WTC11 (cell line): ENCODE data around the gene COL4A2.

ENCODE experiments used
- CBFB ChIP-seq: sonication (generic); formaldehyde crosslinking; IDR thresholded peaks from 2 replicates; pipeline ENCODE4 v1.8.1; 2022; ENCODE audit warnings: mild to moderate bottlenecking, low read depth, missing genetic modification reagents
- JUN ChIP-seq: sonication (generic); formaldehyde crosslinking; IDR thresholded peaks from 2 replicates; pipeline ENCODE4 v1.8.0; 2023; ENCODE audit warnings: mild to moderate bottlenecking, missing genetic modification reagents
- USF2 ChIP-seq: sonication (generic); formaldehyde crosslinking; IDR thresholded peaks from 2 replicates; pipeline ENCODE4 v1.8.1; 2023; ENCODE audit warnings: mild to moderate bottlenecking, missing genetic modification reagents, moderate library complexity
- TF ChIP-seq, protein P1 (sequence below): sonication (generic); formaldehyde crosslinking; IDR thresholded peaks from 2 replicates; pipeline ENCODE4 v1.8.1; 2023; ENCODE audit warnings: mild to moderate bottlenecking, missing genetic modification reagents, moderate library complexity
- TF ChIP-seq, protein P2 (sequence below): fragments of 200-600 bp; IDR thresholded peaks from 2 replicates; pipeline ENCODE4 v1.8.0; 2022; ENCODE audit warnings: antibody characterized with exemption
- TF ChIP-seq, protein P3 (sequence below): fragments of 250-450 bp; sonication (Bioruptor Pico); IDR thresholded peaks from 2 replicates; pipeline ENCODE4 v1.9.0; 2021; ENCODE audit warnings: mild to moderate bottlenecking

DNA sequence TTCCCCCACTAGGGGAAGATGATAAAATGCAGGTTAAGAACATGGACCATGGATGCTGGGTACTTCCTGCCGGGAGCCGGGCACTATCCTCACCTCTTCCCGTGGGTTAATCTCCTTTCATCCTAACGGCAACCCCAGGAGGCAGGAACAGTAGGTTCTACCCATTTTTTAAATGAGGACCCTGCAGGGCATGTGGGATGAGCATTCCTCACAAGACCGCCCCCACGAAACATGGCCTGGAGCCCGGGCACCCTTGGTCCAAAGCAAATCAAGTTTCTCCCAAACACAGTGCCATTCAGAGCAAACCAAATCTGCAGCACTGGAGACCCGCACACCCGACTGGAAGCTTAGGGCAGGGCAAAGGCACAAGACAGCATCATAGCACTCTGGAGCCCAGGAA, 35.4 kb downstream of the COL4A2 start:
- TF ChIP-seq, protein P1, sequence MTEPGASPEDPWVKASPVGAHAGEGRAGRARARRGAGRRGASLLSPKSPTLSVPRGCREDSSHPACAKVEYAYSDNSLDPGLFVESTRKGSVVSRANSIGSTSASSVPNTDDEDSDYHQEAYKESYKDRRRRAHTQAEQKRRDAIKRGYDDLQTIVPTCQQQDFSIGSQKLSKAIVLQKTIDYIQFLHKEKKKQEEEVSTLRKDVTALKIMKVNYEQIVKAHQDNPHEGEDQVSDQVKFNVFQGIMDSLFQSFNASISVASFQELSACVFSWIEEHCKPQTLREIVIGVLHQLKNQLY = no peak
- TF ChIP-seq CBFB = no peak
- TF ChIP-seq, protein P2, sequence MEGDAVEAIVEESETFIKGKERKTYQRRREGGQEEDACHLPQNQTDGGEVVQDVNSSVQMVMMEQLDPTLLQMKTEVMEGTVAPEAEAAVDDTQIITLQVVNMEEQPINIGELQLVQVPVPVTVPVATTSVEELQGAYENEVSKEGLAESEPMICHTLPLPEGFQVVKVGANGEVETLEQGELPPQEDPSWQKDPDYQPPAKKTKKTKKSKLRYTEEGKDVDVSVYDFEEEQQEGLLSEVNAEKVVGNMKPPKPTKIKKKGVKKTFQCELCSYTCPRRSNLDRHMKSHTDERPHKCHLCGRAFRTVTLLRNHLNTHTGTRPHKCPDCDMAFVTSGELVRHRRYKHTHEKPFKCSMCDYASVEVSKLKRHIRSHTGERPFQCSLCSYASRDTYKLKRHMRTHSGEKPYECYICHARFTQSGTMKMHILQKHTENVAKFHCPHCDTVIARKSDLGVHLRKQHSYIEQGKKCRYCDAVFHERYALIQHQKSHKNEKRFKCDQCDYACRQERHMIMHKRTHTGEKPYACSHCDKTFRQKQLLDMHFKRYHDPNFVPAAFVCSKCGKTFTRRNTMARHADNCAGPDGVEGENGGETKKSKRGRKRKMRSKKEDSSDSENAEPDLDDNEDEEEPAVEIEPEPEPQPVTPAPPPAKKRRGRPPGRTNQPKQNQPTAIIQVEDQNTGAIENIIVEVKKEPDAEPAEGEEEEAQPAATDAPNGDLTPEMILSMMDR = no peak
- TF ChIP-seq, protein P3, sequence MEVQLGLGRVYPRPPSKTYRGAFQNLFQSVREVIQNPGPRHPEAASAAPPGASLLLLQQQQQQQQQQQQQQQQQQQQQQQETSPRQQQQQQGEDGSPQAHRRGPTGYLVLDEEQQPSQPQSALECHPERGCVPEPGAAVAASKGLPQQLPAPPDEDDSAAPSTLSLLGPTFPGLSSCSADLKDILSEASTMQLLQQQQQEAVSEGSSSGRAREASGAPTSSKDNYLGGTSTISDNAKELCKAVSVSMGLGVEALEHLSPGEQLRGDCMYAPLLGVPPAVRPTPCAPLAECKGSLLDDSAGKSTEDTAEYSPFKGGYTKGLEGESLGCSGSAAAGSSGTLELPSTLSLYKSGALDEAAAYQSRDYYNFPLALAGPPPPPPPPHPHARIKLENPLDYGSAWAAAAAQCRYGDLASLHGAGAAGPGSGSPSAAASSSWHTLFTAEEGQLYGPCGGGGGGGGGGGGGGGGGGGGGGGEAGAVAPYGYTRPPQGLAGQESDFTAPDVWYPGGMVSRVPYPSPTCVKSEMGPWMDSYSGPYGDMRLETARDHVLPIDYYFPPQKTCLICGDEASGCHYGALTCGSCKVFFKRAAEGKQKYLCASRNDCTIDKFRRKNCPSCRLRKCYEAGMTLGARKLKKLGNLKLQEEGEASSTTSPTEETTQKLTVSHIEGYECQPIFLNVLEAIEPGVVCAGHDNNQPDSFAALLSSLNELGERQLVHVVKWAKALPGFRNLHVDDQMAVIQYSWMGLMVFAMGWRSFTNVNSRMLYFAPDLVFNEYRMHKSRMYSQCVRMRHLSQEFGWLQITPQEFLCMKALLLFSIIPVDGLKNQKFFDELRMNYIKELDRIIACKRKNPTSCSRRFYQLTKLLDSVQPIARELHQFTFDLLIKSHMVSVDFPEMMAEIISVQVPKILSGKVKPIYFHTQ (CRISPR knock-in tag) = no peak
- TF ChIP-seq JUN (CRISPR knock-in tag) = no peak
- TF ChIP-seq USF2 (CRISPR knock-in tag) = no peak
